ENCODE data around the gene SAC3D1. TPM values are rescaled to one million over a fixed set of nuclear protein-coding genes. Genes with fewer than 3 reads are reported as not detected.

Gene SAC3D1
- total RNA-seq (10 to 100 TPM in 1 of 4 donors, 1 to 10 TPM in 3; 8.4 to 12.3 (median 9.1) TPM), polyA plus RNA-seq (10 to 100 TPM; 10.8 to 19.2 (median 12.9) TPM)
- long read RNA-seq, donor 1, transcript SAC3D1-201 (2 exons, 1,566 nt): major isoform, 7 of 11 reads
- long read RNA-seq, donor 1, partial matches to known transcripts: 0 of 11 reads
- long read RNA-seq, donor 1, other reads (novel, unspliced or antisense): 1 of 11 reads
- long read RNA-seq, donor 2, transcript SAC3D1-201 (2 exons, 1,566 nt): major isoform, 8 of 13 reads
- long read RNA-seq, donor 2, partial matches to known transcripts: 0 of 13 reads
- long read RNA-seq, donor 2, other reads (novel, unspliced or antisense): 0 of 13 reads

GRCh38 chr11:65040847-65041622 is at the start of gene SAC3D1:
Gene SAC3D1 (plus strand): TSS chr11:65041210. CDS start chr11:65041293, 83 bp downstream.
- peak; percentile 87 to 95 for DNase-seq
- Histone ChIP-seq H3K4me1 (peaks cover 26% of the 10 kb centered on the region), H3K4me3 (peak within 1 kb of the TSS; percentile 95), H3K27ac (peak within 1 kb of the TSS; percentile 93), H3K9me3 (no peaks in the 10 kb centered on the region), H3K36me3 (ENCODE audit: insufficient read depth in 1 of 2, low read depth in 1 of 2) (peaks cover 6 to 52% of the 10 kb centered on the region in 2 donors), H3K27me3 (ENCODE audit: insufficient read depth in 3 of 3, low read length in 2 of 3) (no peaks in the 10 kb centered on the region)
- intact Hi-C loops (cut with DNase I): loop anchor here (5.0 kb wide), 1 partner anchor 41 kb away; the partner anchor contains the start of genes CDCA5 (in 2 of the 2) and ZFPL1 (in 2 of the 2)
- ATAC-seq: peak; percentile 94 to 97 (median 94)
- WGBS, 3 donors: 0 to 2% (median 1%) methylated on average over 54 to 91 of the region's 91 CpGs
- no peak for TF ChIP-seq CTCF (IDR thresholded peaks at IDR 0.05)

- no peaks in the 10 kb centered on the region for H3K27me3 ChIP-seq (ENCODE audit: insufficient read depth in 3 of 3, low read length in 2 of 3)
- no peak overlapping the region for H3K4me3 ChIP-seq
- no peaks in the 10 kb centered on the region for H3K9me3 ChIP-seq
- TF ChIP-seq CTCF (IDR thresholded peaks at IDR 0.05): no peak
- 86 to 90% (median 88%) methylated on average over 7 of the region's 7 CpGs for WGBS, 3 donors
- intact Hi-C loops (cut with DNase I): no loop called here
- DNase-seq (no peak), ATAC-seq (no peak)
- no peak overlapping the region for H3K27ac ChIP-seq
- peaks cover 25% of the 10 kb centered on the region for H3K4me1 ChIP-seq
- peaks cover 0 to 13% of the 10 kb centered on the region in 2 donors for H3K36me3 ChIP-seq (ENCODE audit: insufficient read depth in 1 of 2, low read depth in 1 of 2)
Measured at GRCh38 chr11:64994318-64994717, 46.7 kb upstream of the SAC3D1 start.

- peak in 1 of 4 donors; percentile 30 for ATAC-seq
- intact Hi-C loops (cut with DNase I): loop anchor here in 1 of 2 donors (5.0 kb wide), 1 partner anchor 79 kb away; the partner anchor contains the start of gene ATG2A
- no peaks in the 10 kb centered on the region for H3K27me3 ChIP-seq (ENCODE audit: insufficient read depth in 3 of 3, low read length in 2 of 3)
- peaks cover 22% of the 10 kb centered on the region for H3K4me1 ChIP-seq
- peaks cover 0 to 13% of the 10 kb centered on the region in 2 donors for H3K36me3 ChIP-seq (ENCODE audit: insufficient read depth in 1 of 2, low read depth in 1 of 2)
- no peak for DNase-seq
- 24 to 35% (median 25%) methylated on average over 11 of the region's 11 CpGs for WGBS, 3 donors
- peak overlapping the region; percentile 80 for H3K27ac ChIP-seq
- no peak for TF ChIP-seq CTCF (IDR thresholded peaks at IDR 0.05)
- H3K4me3 ChIP-seq: peak overlapping the region; percentile 74
- no peaks in the 10 kb centered on the region for H3K9me3 ChIP-seq
Measured at GRCh38 chr11:64996327-64996709, 44.7 kb upstream of the SAC3D1 start.

GRCh38 chr11:64996710-64997380 is 44.2 kb upstream of the SAC3D1 start, which contains the start of gene BATF2:
Gene BATF2 (minus strand): TSS chr11:64996971. CDS start chr11:64996914, 57 bp downstream.
- DNase-seq: peak; percentile 75 to 86
- Histone ChIP-seq H3K27me3 (ENCODE audit: insufficient read depth in 3 of 3, low read length in 2 of 3) (no peaks in the 10 kb centered on the region), H3K27ac (peak within 1 kb of the TSS; percentile 80), H3K4me1 (peaks cover 22% of the 10 kb centered on the region), H3K9me3 (no peaks in the 10 kb centered on the region), H3K4me3 (peak within 1 kb of the TSS; percentile 74), H3K36me3 (ENCODE audit: insufficient read depth in 1 of 2, low read depth in 1 of 2) (peaks cover 0 to 12% of the 10 kb centered on the region in 2 donors)
- TF ChIP-seq CTCF (IDR thresholded peaks at IDR 0.05): peak; percentile 42
- WGBS, 3 donors: 8 to 16% (median 9%) methylated on average over 9 of the region's 9 CpGs
- intact Hi-C loops (cut with DNase I): loop anchor here in 1 of 2 donors (5.0 kb wide), 1 partner anchor 80 kb away; the partner anchor contains the start of gene ATG2A
- peak; percentile 95 to 99 (median 98) for ATAC-seq
